Sigmoid colon (tissue), 7 donors: ENCODE measurements around the gene RBM47. TPM values are rescaled to one million over a fixed set of nuclear protein-coding genes. Genes with fewer than 3 reads are reported as not detected.

Experiments
- DNase-seq: peaks from one replicate; pipeline ENCODE4 v3.0.0-alpha.2; 2019
- H3K27ac ChIP-seq, 4 donors: fragments of 200-600 bp; sonication (generic); one replicate each; pipeline ENCODE4 v1.5.1; 2016 to 2019; ENCODE audit warnings: mild to moderate bottlenecking in 1 of 4
- H3K27me3 ChIP-seq, 3 donors: fragments of 200-600 bp; sonication (generic); one replicate each; pipeline ENCODE4 v1.5.1; 2019; ENCODE audit warnings: mild to moderate bottlenecking in 1 of 3
- H3K36me3 ChIP-seq, 4 donors: fragments of 200-600 bp; sonication (generic); one replicate each; pipeline ENCODE4 v1.5.1; 2016 to 2019
- H3K4me1 ChIP-seq, 4 donors: fragments of 200-600 bp; sonication (generic); one replicate each; pipeline ENCODE4 v1.5.1; 2017 to 2019
- H3K4me3 ChIP-seq, 4 donors: fragments of 200-600 bp; sonication (generic); one replicate each; pipeline ENCODE4 v1.5.1; 2017 to 2019; ENCODE audit warnings: mild to moderate bottlenecking in 2 of 4, moderate library complexity in 1 of 4
- H3K9me3 ChIP-seq, 4 donors: fragments of 200-600 bp in 3 of 4; sonication (generic) in 3 of 4; one replicate each; pipeline versions ENCODE4 v1.5.1 to v1.6.1; 2013 to 2019
- EP300 ChIP-seq, 4 donors: sonication (generic); formaldehyde crosslinking; IDR thresholded peaks; one replicate each; pipeline ENCODE4 v1.6.1; 2017; ENCODE audit warnings: antibody characterized with exemption in 4 of 4
- POLR2A ChIP-seq, 2 donors: fragments of 450-650 bp; IDR thresholded peaks; one replicate each; pipeline ENCODE4 v1.6.1; 2016; ENCODE audit warnings: antibody characterized with exemption in 2 of 2, mild to moderate bottlenecking in 2 of 2, moderate library complexity in 2 of 2
- POLR2AphosphoS5 ChIP-seq, 4 donors: sonication (generic); formaldehyde crosslinking; IDR thresholded peaks; one replicate each; pipeline ENCODE4 v1.6.1; 2017; ENCODE audit warnings: antibody characterized with exemption in 4 of 4
- WGBS, 2 donors: extraction: QIAGEN DNeasy Blood & Tissue Kit; methylation state at CpG; one replicate each; pipeline ENCODE4 v1.1.7; 2013; 5-methylcytosine and 5-hydroxymethylcytosine counted together
- intact Hi-C: fragments of 100-400 bp; cut with DNase I; formaldehyde crosslinking; loops from one replicate; pipeline ENCODE4 v1.15.1; 2023
- polyA plus RNA-seq, 3 donors: library from polyadenylated mRNA; stranded (reverse); fragments of 200-250 nt; gene quantifications; one replicate each; pipeline ENCODE4 v1.2.3, GENCODE V29; 2013
- total RNA-seq, 4 donors: library from RNA; depleted of rRNA; stranded (reverse); fragments of >200 nt; gene quantifications; one replicate each; pipeline ENCODE4 v1.1.0, GENCODE V29; 2016
- TF ChIP-seq, protein P1 (sequence below), 4 experiments: fragments of 450-650 bp in 3 of 4; fragments of 200-600 bp in 1 of 4; IDR thresholded peaks; one replicate each; pipeline ENCODE4 v1.5.1; 2016 to 2019; ENCODE audit warnings: antibody characterized with exemption in 4 of 4, mild to moderate bottlenecking in 3 of 4, moderate library complexity in 2 of 4
- donor health status: healthy with polysubstance abuse.
- donor health status: Bipolar disorder and iron deficiency.
- donor health status: healthy.

RBM47 gene
- total and polyA plus RNA-seq, 7 donors: 7.2 to 148 (median 21.2) TPM

DNA sequence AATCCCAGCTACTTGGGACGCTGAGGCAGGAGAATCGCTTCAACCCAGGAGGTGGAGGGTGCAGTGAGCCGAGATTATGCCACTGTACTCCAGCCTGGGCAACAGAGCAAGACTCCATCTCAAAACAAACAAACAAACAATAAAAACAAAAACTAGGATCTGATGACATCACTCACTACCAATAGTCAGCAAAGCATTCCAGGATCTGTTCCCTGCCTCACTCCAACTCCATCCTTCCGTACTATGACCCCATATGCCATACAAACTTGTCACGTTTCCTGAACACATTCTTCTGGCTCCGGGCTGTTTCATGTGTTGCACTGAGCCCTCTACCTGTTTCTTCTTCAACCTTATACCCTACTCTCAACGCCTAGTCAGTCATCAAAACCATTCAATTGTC lies 47.3 kb downstream of the RBM47 start:
- no peaks in the 10 kb centered on the region for H3K9me3 ChIP-seq
- H3K36me3 ChIP-seq: no peaks in the 10 kb centered on the region
- no peaks in the 10 kb centered on the region for H3K27me3 ChIP-seq
- intact Hi-C loops: no loop called here
- H3K4me3 ChIP-seq: no peak overlapping the region
- TF ChIP-seq EP300 (IDR thresholded peaks at IDR 0.05) (no peak), POLR2AphosphoS5 (IDR thresholded peaks at IDR 0.05) (no peak), POLR2A (IDR thresholded peaks at IDR 0.05) (no peak)
- TF ChIP-seq, protein P1, sequence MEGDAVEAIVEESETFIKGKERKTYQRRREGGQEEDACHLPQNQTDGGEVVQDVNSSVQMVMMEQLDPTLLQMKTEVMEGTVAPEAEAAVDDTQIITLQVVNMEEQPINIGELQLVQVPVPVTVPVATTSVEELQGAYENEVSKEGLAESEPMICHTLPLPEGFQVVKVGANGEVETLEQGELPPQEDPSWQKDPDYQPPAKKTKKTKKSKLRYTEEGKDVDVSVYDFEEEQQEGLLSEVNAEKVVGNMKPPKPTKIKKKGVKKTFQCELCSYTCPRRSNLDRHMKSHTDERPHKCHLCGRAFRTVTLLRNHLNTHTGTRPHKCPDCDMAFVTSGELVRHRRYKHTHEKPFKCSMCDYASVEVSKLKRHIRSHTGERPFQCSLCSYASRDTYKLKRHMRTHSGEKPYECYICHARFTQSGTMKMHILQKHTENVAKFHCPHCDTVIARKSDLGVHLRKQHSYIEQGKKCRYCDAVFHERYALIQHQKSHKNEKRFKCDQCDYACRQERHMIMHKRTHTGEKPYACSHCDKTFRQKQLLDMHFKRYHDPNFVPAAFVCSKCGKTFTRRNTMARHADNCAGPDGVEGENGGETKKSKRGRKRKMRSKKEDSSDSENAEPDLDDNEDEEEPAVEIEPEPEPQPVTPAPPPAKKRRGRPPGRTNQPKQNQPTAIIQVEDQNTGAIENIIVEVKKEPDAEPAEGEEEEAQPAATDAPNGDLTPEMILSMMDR (IDR thresholded peaks at IDR 0.05): no peak
- WGBS, 2 donors: 93% methylated on average over 7 of the region's 7 CpGs
- DNase-seq: no peak
- no peak overlapping the region for H3K27ac ChIP-seq
- no peaks in the 10 kb centered on the region for H3K4me1 ChIP-seq

DNA sequence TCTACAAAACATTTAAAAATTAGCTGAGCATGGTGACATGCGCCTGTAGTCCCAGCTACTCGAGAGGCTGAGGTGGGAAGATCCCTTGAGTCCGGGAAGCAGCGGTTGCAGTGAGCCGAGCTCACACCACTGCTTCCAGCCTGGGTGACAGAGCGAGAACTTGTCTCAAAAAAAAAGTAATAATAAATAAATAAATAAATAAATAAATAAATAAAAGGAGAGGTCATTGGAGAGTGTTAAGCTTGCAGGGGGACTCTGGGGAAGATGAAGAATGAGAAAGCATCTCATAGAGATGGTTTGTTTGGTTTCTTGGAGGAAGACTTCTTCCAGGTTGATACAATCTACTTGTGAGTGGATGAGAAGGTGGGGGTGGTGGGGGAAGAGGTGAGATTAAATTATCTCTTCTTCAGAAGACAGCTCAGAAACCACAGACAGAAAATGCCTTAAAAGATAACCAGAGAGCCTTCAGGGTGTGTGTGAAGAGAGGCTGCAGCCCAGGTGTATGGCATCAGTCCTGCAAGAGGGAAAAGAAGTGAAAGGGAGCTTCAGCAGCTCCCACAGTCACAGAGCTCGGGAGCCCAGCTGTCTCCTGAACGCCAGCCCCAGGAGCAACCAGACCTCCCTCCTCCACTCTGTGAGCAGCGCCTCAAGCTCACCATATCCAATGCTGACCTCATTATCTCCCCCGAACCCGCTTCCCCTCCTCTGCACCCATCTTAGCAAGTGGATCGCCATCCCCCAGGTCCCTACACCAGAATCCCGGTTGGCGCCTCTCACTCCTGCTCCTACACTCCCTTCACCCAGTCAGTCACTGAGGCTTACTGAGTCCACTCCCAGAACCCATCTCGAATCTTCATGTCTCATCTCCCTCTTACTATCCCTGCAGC lies 48.2 kb downstream of the RBM47 start:
- no peak overlapping the region for H3K4me3 ChIP-seq
- no peak overlapping the region for H3K27ac ChIP-seq
- H3K4me1 ChIP-seq: peaks cover 0 to 8% (median 3%) of the 10 kb centered on the region in 4 donors
- no peaks in the 10 kb centered on the region for H3K27me3 ChIP-seq
- DNase-seq: no peak
- TF ChIP-seq POLR2A (IDR thresholded peaks at IDR 0.05) (no peak), POLR2AphosphoS5 (IDR thresholded peaks at IDR 0.05) (no peak), EP300 (IDR thresholded peaks at IDR 0.05) (no peak)
- TF ChIP-seq, protein P1 (IDR thresholded peaks at IDR 0.05): no peak
- 87 to 94% methylated on average over 15 of the region's 15 CpGs for WGBS, 2 donors
- H3K36me3 ChIP-seq: no peaks in the 10 kb centered on the region
- intact Hi-C loops: no loop called here
- H3K9me3 ChIP-seq: no peaks in the 10 kb centered on the region

DNA sequence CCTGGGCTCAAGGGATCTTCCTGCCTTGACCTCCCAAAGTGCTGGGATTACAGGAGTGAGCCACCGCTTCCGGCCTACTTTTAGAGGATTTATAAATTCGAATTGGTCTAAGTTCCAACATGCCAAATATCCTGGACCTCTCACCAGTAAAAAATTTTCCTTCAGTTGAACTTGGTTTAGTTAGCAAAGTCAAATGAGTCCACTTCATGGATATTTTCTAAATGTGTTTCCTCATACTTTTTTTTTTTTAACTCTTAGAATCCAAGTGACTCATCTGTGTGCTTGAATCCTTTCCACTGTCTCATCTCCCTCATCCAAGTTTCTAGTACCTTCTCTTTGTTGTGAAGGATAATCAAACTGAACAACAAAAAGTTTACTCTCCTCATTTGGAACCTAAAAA lies 49.7 kb downstream of the RBM47 start:
- H3K4me1 ChIP-seq: peaks cover 0 to 10% (median 3%) of the 10 kb centered on the region in 4 donors
- DNase-seq: no peak
- H3K4me3 ChIP-seq: no peak overlapping the region
- intact Hi-C loops: no loop called here
- H3K27me3 ChIP-seq: no peaks in the 10 kb centered on the region
- no peaks in the 10 kb centered on the region for H3K9me3 ChIP-seq
- H3K36me3 ChIP-seq: no peaks in the 10 kb centered on the region
- H3K27ac ChIP-seq: no peak overlapping the region
- WGBS, 2 donors: 59 to 72% methylated on average over 3 of the region's 3 CpGs
- TF ChIP-seq, protein P1 (IDR thresholded peaks at IDR 0.05): no peak
- TF ChIP-seq EP300 (IDR thresholded peaks at IDR 0.05) (no peak), POLR2AphosphoS5 (IDR thresholded peaks at IDR 0.05) (no peak), POLR2A (IDR thresholded peaks at IDR 0.05) (no peak)

DNA sequence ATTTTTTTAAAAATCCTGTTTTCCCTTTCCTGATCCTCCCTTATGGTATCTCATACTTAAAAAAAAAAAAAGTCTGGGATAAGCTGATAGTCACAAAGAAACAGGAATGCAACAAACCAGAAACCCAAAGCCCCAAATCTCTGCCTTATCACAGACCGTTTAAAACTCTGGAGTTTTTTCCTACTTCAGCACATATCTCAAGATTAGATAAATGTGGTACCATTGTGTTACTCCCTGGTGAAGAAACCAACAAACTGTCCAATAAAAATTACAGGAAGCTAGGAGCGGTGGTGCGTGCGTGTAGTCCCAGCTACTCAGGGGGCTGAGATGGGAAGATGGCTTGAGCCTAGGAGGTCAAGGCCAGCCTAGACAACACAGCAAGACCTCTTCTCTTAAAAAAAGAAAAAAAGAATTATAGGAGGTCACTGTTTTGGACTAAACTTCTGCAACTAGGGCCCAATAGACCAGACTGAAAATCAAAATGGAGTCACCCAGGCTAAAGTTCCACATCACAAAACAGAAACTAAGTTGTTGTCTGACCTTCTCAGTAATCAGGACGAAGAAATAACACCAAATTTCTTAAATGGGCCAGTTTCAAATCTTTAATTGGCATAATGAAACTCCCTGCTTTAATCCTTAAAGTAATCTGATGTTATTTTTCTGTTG lies 51.9 kb downstream of the RBM47 start:
- Histone ChIP-seq H3K27ac (peak overlapping the region in 3 of 4 donors; percentile 7 to 31 (median 20)), H3K36me3 (no peaks in the 10 kb centered on the region), H3K4me3 (no peak overlapping the region), H3K27me3 (no peaks in the 10 kb centered on the region), H3K9me3 (no peaks in the 10 kb centered on the region), H3K4me1 (peaks cover 0 to 10% (median 3%) of the 10 kb centered on the region in 4 donors)
- 44 to 73% methylated on average over 5 of the region's 5 CpGs for WGBS, 2 donors
- TF ChIP-seq POLR2AphosphoS5 (IDR thresholded peaks at IDR 0.05) (no peak), EP300 (IDR thresholded peaks at IDR 0.05) (no peak), POLR2A (IDR thresholded peaks at IDR 0.05) (no peak)
- TF ChIP-seq, protein P1 (IDR thresholded peaks at IDR 0.05): no peak
- no peak for DNase-seq
- intact Hi-C loops: no loop called here
